Liver (tissue), 3 donors: ENCODE data around the gene WIPF1.

ENCODE experiments used
- CTCF ChIP-seq: fragments of 150-350 bp; IDR thresholded peaks from 2 replicates; pipeline ENCODE4 v1.5.1; 2017; ENCODE audit warnings: improper control_type of control experiment, low read depth, low read length; ENCODE audit not compliant: missing input control
- EGR1 ChIP-seq, 2 donors: IDR thresholded peaks; 2 replicates each; pipeline ENCODE4 v1.6.1; 2016 to 2018; ENCODE audit warnings: antibody characterized with exemption in 2 of 2, low read depth in 2 of 2
- FOXA1 ChIP-seq: IDR thresholded peaks from 2 replicates; pipeline ENCODE4 v1.6.1; 2016; ENCODE audit warnings: antibody characterized with exemption
- FOXA2 ChIP-seq: IDR thresholded peaks from 2 replicates; pipeline ENCODE4 v1.6.1; 2016; ENCODE audit warnings: antibody characterized with exemption
- HNF4A ChIP-seq, 2 donors: conservative IDR thresholded peaks; 2 replicates each; pipeline ENCODE4 v1.6.1; 2016; ENCODE audit warnings: antibody characterized with exemption in 2 of 2, mild to moderate bottlenecking in 2 of 2
- JUND ChIP-seq, 2 donors: IDR thresholded peaks; 2 replicates each; pipeline ENCODE4 v1.6.1; 2016; ENCODE audit warnings: antibody characterized with exemption in 2 of 2
- MAX ChIP-seq: IDR thresholded peaks from 2 replicates; pipeline ENCODE4 v1.6.1; 2016; ENCODE audit warnings: antibody characterized with exemption
- NR2F2 ChIP-seq: IDR thresholded peaks from 2 replicates; pipeline ENCODE4 v1.6.1; 2016; ENCODE audit warnings: antibody characterized with exemption
- RAD21 ChIP-seq, 2 donors: IDR thresholded peaks; 2 replicates each; pipeline ENCODE4 v1.6.1; 2016; ENCODE audit warnings: antibody characterized with exemption in 2 of 2, mild to moderate bottlenecking in 2 of 2
- REST ChIP-seq: IDR thresholded peaks from 2 replicates; pipeline ENCODE4 v1.6.1; 2016; ENCODE audit warnings: antibody characterized with exemption, mild to moderate bottlenecking
- SP1 ChIP-seq: IDR thresholded peaks from 2 replicates; pipeline ENCODE4 v1.6.1; 2018; ENCODE audit warnings: antibody characterized with exemption, mild to moderate bottlenecking
- TAF1 ChIP-seq: conservative IDR thresholded peaks from 2 replicates; pipeline ENCODE4 v1.6.1; 2016; ENCODE audit warnings: antibody characterized with exemption, mild to moderate bottlenecking
- YY1 ChIP-seq: IDR thresholded peaks from 2 replicates; pipeline ENCODE4 v1.6.1; 2016; ENCODE audit warnings: antibody characterized with exemption, mild to moderate bottlenecking
- ZBTB33 ChIP-seq: IDR thresholded peaks from 2 replicates; pipeline ENCODE4 v1.6.1; 2016; ENCODE audit warnings: antibody characterized with exemption
- donor health status: healthy.
- donor health status: healthy.

GRCh38 chr2:174591740-174592139 lies 5.9 kb downstream of the WIPF1 start:
- no peak for TF ChIP-seq MAX
- TF ChIP-seq CTCF, result no peak
- no peak for TF ChIP-seq TAF1
- no peak for TF ChIP-seq YY1
- no peak for TF ChIP-seq RAD21 (IDR thresholded peaks at IDR 0.05)
- no peak for TF ChIP-seq NR2F2
- no peak for TF ChIP-seq ZBTB33
- no peak for TF ChIP-seq SP1
- no peak for TF ChIP-seq FOXA2
- no peak for TF ChIP-seq EGR1 (IDR thresholded peaks at IDR 0.05; ENCODE audit: low read depth in 2 of 2)
- no peak for TF ChIP-seq FOXA1
- TF ChIP-seq JUND (IDR thresholded peaks at IDR 0.05), result no peak
- no peak for TF ChIP-seq REST
- no peak for TF ChIP-seq HNF4A (conservative IDR thresholded peaks at IDR 0.05)
